ENCODE results near the gene CD276. TPM values are rescaled to one million over a fixed set of nuclear protein-coding genes. Genes with fewer than 3 reads are reported as not detected.
"Not testable (repeated sequence)": the region's sequence is repeated elsewhere in the genome, so short reads cannot be mapped to it uniquely, and the experiment has no call there.

CD276 gene
- total RNA-seq, 1 experiment from 2014 or later, result 133 TPM

GRCh38 chr15:73637527-73637926 lies 46.7 kb upstream of the CD276 start:
- H4K91ac ChIP-seq (ENCODE audit: insufficient read length, low read depth, low read length), result no peak overlapping the region
- no peak overlapping the region for H3K27ac ChIP-seq (ENCODE audit: insufficient read length, low read depth, low read length)
- no peak for DNase-seq
- no peak overlapping the region for H3K14ac ChIP-seq (ENCODE audit: insufficient read depth, low read length)
- no peak overlapping the region for H2AK5ac ChIP-seq (ENCODE audit: insufficient read length, low read length)
- no peaks in the 10 kb centered on the region; the same call in 1 of the 2 replicates for H3K4me1 ChIP-seq (ENCODE audit: insufficient read depth, low read length)
- H3K4me3 Mint-ChIP-seq, result 0 out of 5 replicates have a peak overlapping the region, but pooled peaks of 1 of the 2 experiments have one; percentile 28
- no peaks in the 10 kb centered on the region; a peak in 1 of 7 replicates for H3K36me3 Mint-ChIP-seq (ENCODE audit: insufficient read depth in 1 of 3, low read depth in 3 of 3)
- H3K79me2 ChIP-seq (ENCODE audit: insufficient read depth, low read length), result peaks cover under 1% of the 10 kb centered on the region; the same call in 1 of the 2 replicates
- H4K20me1 ChIP-seq (ENCODE audit: control insufficient read depth, insufficient read depth, insufficient read length), result no peaks in the 10 kb centered on the region
- H3K18ac ChIP-seq (ENCODE audit: insufficient read length, low read depth, low read length), result no peak overlapping the region
- peaks cover 3% of the 10 kb centered on the region for H3K23me2 ChIP-seq (ENCODE audit: insufficient read length, low read depth, low read length, poor library complexity, severe bottlenecking)
- no peak overlapping the region for H3K4ac ChIP-seq (ENCODE audit: low read depth, low read length)
- peaks cover 21% of the 10 kb centered on the region for H3K27me3 Mint-ChIP-seq (ENCODE audit: low read depth)
- H3K27me3 ChIP-seq (ENCODE audit: insufficient read depth, low read length), result no peaks in the 10 kb centered on the region
- WGBS (ENCODE audit: extremely low coverage, insufficient read length, low lambda C conversion rate), result no CpG with 5 or more reads among the region's 2 CpGs
- no peaks in the 10 kb centered on the region; a peak in 1 of 5 replicates for H3K9me3 Mint-ChIP-seq
- H3K4me1 Mint-ChIP-seq, result peaks cover 16 to 20% of the 10 kb centered on the region in 2 experiments
- no peak overlapping the region for H2BK12ac ChIP-seq (ENCODE audit: insufficient read length, low read depth, low read length)
- H3K4me2 ChIP-seq (ENCODE audit: insufficient read depth, insufficient read length, low read length), result no peak overlapping the region
- no peak overlapping the region for H2AFZ ChIP-seq (ENCODE audit: low read length)
- no peak overlapping the region for H2BK120ac ChIP-seq (ENCODE audit: low read depth, low read length, poor library complexity, severe bottlenecking)
- no peak overlapping the region for H3K56ac ChIP-seq (ENCODE audit: insufficient read length, low read depth, low read length)
- no peak overlapping the region for H4K5ac ChIP-seq (ENCODE audit: insufficient read length, low read depth, low read length)
- no peak overlapping the region for H3K23ac ChIP-seq (ENCODE audit: insufficient read length, low read depth, low read length)
- no peak overlapping the region for H2BK20ac ChIP-seq (ENCODE audit: low read depth, low read length, poor library complexity, severe bottlenecking)
- no peak overlapping the region for H3K27ac Mint-ChIP-seq
- H3T11ph ChIP-seq (ENCODE audit: low read length), result no peak overlapping the region
- H3K79me1 ChIP-seq (ENCODE audit: insufficient read depth, low read depth, low read length, poor library complexity, severe bottlenecking), result peaks cover under 1% of the 10 kb centered on the region
- no peak overlapping the region for H3K9ac ChIP-seq (ENCODE audit: extremely low read depth, insufficient read length, low read length)
- no peak overlapping the region for H2BK15ac ChIP-seq (ENCODE audit: low read depth, low read length)
- H2BK5ac ChIP-seq (ENCODE audit: insufficient read length, low read length), result no peak overlapping the region
- H4K8ac ChIP-seq (replicated peaks; ENCODE audit: insufficient read length, low read depth, low read length), result no peak overlapping the region
- H3K9me3 ChIP-seq (ENCODE audit: control insufficient read depth, low read depth, low read length), result no peaks in the 10 kb centered on the region
- TF ChIP-seq, protein P1, sequence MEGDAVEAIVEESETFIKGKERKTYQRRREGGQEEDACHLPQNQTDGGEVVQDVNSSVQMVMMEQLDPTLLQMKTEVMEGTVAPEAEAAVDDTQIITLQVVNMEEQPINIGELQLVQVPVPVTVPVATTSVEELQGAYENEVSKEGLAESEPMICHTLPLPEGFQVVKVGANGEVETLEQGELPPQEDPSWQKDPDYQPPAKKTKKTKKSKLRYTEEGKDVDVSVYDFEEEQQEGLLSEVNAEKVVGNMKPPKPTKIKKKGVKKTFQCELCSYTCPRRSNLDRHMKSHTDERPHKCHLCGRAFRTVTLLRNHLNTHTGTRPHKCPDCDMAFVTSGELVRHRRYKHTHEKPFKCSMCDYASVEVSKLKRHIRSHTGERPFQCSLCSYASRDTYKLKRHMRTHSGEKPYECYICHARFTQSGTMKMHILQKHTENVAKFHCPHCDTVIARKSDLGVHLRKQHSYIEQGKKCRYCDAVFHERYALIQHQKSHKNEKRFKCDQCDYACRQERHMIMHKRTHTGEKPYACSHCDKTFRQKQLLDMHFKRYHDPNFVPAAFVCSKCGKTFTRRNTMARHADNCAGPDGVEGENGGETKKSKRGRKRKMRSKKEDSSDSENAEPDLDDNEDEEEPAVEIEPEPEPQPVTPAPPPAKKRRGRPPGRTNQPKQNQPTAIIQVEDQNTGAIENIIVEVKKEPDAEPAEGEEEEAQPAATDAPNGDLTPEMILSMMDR (conservative IDR thresholded peaks at IDR 0.05), result no peak

GRCh38 chr15:73639464-73639863 lies 44.7 kb upstream of the CD276 start:
- not testable (repeated sequence) for H2BK20ac ChIP-seq (ENCODE audit: low read depth, low read length, poor library complexity, severe bottlenecking); H3K79me1 ChIP-seq (ENCODE audit: insufficient read depth, low read depth, low read length, poor library complexity, severe bottlenecking); H2BK120ac ChIP-seq (ENCODE audit: low read depth, low read length, poor library complexity, severe bottlenecking); H3K4me2 ChIP-seq (ENCODE audit: insufficient read depth, insufficient read length, low read length); H4K91ac ChIP-seq (ENCODE audit: insufficient read length, low read depth, low read length); H2AFZ ChIP-seq (ENCODE audit: low read length); H3K4me3 Mint-ChIP-seq; H3K9ac ChIP-seq (ENCODE audit: extremely low read depth, insufficient read length, low read length); H2BK5ac ChIP-seq (ENCODE audit: insufficient read length, low read length); H3K27me3 ChIP-seq (ENCODE audit: insufficient read depth, low read length); H3K27ac Mint-ChIP-seq; H4K8ac ChIP-seq (replicated peaks; ENCODE audit: insufficient read length, low read depth, low read length); H4K20me1 ChIP-seq (ENCODE audit: control insufficient read depth, insufficient read depth, insufficient read length); H3K56ac ChIP-seq (ENCODE audit: insufficient read length, low read depth, low read length); H3K23ac ChIP-seq (ENCODE audit: insufficient read length, low read depth, low read length); H3K4ac ChIP-seq (ENCODE audit: low read depth, low read length); H3K14ac ChIP-seq (ENCODE audit: insufficient read depth, low read length); H3K9me3 ChIP-seq (ENCODE audit: control insufficient read depth, low read depth, low read length); H2AK5ac ChIP-seq (ENCODE audit: insufficient read length, low read length); H3K27ac ChIP-seq (ENCODE audit: insufficient read length, low read depth, low read length); H4K5ac ChIP-seq (ENCODE audit: insufficient read length, low read depth, low read length); H3K79me2 ChIP-seq (ENCODE audit: insufficient read depth, low read length); H3K4me1 ChIP-seq (ENCODE audit: insufficient read depth, low read length); H3K23me2 ChIP-seq (ENCODE audit: insufficient read length, low read depth, low read length, poor library complexity, severe bottlenecking); H3K36me3 Mint-ChIP-seq (ENCODE audit: insufficient read depth in 1 of 3, low read depth in 3 of 3); H2BK12ac ChIP-seq (ENCODE audit: insufficient read length, low read depth, low read length); H3T11ph ChIP-seq (ENCODE audit: low read length); DNase-seq; H3K9me3 Mint-ChIP-seq; H3K18ac ChIP-seq (ENCODE audit: insufficient read length, low read depth, low read length); H2BK15ac ChIP-seq (ENCODE audit: low read depth, low read length)
- no CpG with 5 or more reads among the region's 5 CpGs for WGBS (ENCODE audit: extremely low coverage, insufficient read length, low lambda C conversion rate)
- Mint-ChIP-seq H3K27me3 (ENCODE audit: low read depth) (peaks cover 21% of the 10 kb centered on the region), H3K4me1 (peaks cover 11 to 14% of the 10 kb centered on the region in 2 experiments)
